Amniotic epithelial cell (primary cell): ENCODE data around the gene ARRB1.
"Not testable (repeated sequence)": the region's sequence is repeated elsewhere in the genome, so short reads cannot be mapped to it uniquely, and the experiment has no call there.

Source experiments
- DNase-seq: peaks from one replicate; pipeline ENCODE4 v3.0.0-alpha.2; 2010; ENCODE audit warnings: low read depth

The ARRB1 gene

DNA sequence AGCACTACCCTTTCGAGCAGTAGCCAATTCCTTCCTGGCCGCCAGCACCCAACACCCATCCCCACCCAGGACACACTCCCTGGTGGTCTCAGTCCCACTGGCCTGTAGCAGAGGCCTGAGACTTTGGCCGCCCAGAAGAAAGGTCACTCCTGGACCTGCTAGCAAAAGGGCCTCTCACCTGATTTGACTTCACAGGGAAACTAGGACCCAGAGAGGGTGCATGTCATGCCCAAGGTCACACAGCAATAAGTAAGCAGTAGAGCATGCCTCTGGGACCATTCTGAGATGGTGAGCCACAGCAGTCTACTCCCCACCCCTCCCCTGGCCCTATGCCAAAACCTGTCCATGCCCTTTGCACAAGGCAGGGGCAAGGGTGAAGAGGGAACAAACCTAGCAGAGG lies 7.3 kb downstream of the ARRB1 start:
- no peak for DNase-seq

DNA sequence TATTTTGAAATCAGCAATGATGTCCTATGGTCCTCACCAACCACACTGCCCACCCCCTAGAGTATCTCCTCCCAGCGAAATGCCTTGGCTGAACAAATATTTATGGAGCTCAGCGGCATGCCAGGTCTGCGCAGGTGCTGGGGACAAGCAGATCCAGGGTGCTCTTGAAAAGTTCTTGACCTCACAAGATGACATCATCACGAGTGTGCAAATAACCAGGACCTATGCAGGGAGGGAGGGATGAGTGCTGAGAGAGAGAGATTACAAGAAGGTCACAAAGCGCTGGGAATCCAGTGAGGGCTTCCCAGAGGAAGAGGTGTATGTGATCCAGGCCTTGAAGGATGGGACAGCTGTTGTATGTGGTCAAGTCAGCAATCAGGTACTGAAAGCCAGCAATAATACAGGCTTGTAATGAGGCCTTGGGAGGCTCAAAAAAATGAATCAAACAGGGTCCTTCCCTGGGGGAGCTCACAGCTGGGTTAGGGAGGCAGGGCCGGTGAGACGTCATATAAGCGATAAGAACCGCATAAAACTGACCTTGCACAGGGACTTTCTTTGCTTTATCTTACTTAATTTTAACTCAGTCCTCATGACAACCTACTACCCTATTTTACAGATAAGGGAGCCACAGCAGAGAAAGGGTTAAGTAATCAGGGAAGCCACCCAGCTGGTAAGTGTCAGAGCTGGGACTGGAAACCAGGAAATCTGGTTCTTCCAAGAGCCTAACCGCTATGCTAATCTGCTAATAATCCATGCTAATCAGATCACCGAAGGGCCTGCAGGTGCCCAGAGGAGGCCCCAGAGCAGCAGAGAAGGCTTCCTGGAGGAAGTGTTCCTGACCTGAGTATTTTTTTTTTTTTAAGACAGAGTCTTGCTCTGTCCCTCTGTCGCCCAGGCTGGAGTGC lies 8.2 kb downstream of the ARRB1 start:
- DNase-seq = peak; percentile 61

DNA sequence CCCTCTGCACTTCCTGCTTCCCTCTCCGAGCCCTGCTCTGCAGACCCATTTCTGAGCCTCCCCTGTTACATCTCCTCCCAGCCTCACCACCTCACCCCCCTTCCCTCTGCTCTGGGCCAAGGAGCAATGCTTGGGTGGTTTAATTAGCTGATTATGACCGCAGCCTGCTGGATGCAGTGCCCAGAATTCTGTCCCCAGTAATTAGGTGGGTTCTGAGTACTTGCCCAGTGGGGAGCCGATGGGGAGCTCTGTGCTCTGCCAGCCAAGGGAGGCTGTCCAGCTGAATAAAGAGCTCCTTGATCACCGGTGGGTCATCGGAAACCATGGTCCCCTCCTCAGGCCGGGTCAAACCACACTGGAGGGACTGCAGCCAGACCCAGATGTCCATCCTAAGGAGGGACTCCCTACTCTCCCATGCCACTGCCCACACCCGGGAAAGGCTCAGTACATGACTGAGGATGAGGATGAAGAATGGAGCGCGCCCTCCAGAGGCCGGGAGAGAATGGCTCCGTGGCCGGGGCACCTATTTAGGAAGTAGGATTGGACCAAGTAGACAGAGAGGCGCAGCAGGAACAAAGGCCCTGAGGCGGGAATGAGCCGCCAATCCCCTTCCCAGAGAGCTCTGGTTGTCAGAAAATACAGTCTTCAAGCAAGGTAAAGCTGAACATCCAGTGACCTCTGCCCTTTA lies 9.1 kb downstream of the ARRB1 start:
- DNase-seq = no peak

DNA sequence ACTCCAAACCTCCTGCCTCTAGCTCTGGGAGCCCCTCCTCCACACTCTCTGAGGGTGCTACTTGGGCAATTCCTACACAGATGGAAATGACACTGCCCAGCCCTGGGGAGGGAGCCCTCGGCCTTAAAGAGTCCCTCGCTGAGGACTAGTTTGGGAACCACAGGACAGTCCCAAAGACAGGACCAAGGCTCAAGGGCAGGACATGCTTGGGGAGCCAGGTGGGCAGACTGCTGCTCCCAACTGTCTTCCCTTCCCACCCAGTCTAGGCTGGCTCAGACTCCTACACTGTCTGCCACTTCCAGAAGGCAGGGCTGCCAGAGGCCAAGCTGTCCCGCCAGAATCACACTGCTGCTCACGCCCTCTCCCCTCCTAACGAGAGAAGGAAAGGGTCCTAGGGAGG lies 9.8 kb downstream of the ARRB1 start:
- no peak for DNase-seq

GRCh38 chr11:75339685-75340409 lies 11.6 kb downstream of the ARRB1 start:
- no peak for DNase-seq

DNA sequence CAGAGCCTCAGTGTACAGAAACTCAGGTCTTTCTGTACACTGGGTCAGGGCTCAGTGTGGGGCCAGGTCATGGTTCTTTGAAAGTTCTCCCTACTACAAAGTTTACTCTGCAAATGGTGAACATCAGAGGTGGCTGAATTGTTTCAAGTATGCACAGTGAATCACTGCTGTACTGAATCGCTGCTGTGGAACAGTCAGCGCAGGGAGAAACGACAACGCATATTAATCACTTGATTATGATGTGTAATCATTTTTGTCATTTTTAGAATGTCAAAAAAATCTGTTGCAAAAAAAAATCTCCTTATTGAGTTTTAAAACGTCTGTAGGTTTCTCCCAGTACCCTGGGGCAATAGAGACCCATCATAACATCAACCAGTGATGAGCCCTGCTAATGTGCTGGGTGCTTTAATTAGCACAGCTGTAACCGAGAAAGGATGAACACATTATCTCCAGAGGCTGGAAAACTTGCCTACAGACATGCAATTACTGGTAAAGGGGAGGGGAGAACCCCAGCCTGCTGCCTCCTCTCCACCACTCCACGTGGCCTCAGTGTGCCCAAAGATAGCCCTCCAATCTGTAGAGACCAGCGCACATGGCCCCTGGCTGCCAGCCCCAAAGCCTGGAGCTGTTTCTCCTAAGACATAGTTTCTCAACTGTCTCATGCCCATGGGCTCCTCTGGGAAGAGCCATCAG lies 12.8 kb downstream of the ARRB1 start:
- peak; percentile 66 for DNase-seq

DNA sequence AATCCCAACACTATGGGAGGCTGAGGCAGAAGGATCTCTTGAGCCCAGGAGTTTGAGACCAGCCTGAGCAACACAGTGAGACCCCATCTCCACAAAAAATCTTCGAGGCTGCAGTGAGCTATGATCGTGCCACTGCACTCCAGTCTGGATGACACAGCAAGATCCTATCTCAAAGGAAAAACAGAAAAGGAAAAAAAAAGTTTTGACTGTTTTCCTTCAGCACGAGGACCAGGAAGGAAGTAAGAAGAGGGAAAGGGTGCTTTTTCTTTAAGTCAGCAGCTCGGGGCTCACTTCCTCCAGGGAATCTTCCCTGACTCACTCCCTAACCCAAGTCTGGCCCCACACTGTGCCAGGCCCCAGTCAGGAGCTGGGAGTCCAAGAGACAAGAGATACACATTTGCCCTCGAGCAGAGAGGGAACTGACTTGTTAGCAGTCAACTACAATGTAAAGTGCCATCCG lies 14.2 kb downstream of the ARRB1 start:
- DNase-seq = peak; percentile 72

- no peak for DNase-seq
These were observed 16.5 kb downstream of the ARRB1 start for GRCh38 chr11:75334976-75335375.

DNA sequence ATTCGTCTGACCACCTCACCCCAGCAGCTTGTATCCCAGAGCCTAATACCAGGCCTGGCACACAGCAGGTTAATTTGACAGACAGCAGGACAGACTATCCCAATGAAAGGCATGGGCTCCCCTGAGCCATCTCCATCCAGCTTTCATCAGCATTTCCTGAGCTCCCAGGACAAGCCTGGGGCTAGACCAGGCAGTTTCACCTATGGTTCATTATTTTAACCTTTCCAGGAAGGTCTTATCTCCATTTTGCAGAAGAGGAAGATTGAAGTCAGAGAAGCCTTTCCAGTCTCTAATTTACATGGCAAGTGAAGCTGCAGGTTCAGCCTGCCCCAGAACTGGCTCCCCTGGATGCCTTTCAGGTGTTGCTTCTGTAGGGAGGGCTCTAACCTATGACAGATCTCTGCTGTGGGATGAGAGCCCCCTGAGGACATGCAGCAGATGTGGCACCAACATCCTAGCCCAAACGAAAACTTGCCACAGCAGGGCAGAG lies 17.0 kb downstream of the ARRB1 start:
- no peak for DNase-seq

GRCh38 chr11:75333807-75334140 lies 17.7 kb downstream of the ARRB1 start:
- no peak for DNase-seq

DNA sequence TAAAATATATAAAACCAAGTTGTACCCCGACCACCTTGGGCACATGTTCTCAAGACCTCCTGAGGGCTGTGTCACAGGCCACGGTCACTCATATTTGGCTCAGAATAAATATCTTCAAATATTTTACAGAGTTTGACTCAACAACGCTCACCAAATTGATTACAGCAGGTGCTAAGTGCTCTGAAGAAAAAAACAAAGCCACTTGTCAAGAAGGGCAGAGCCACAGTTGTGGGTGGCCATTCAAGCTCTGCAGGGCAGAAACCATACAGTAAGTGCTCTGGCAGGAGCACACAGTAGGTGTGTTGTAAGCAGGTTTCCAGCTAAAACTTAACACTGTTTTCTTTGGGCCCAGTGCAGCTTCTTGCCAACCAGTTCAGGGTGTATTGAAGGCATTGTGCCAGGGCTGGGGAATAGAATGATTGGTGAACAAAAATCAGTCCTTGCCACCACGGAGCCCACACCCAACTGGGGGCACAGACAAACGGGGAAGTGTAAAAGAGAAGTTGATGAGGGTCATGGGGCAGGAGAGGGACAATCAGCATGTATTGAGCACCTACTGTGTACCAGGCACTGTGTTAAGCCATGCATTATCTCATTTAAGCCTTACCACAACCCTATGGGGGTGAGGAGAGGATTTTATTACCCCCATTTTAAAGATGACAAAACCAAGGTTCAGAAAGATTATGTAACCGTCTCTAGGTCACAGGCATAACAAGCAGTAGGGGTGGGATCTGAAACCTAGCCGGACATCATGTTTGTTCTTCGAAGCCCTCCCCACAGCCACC lies 18.2 kb downstream of the ARRB1 start:
- no peak for DNase-seq

DNA sequence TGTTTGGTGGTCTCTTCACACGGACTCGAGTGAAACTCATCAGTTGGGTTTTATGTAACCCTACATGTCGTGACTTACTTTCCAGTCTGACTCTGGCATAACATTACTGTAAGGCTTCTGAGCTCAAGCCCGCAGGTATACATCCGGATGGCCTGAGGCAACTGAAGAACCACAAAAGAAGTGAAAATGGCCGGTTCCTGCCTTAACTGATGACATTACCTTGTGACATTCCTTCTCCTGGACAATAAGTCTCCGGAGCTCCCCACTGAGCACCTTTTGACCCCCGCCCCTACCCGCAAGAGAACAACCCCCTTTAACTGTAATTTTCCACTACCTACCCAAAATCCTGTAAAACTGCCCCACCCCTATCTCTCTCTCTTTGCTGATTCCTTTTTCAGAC lies 19.7 kb downstream of the ARRB1 start:
- not testable (repeated sequence) for DNase-seq

GRCh38 chr11:75331304-75331703 lies 20.2 kb downstream of the ARRB1 start:
- not testable (repeated sequence) for DNase-seq

- DNase-seq = not testable (repeated sequence)
These were observed 20.6 kb downstream of the ARRB1 start for GRCh38 chr11:75330886-75331285.

GRCh38 chr11:75330291-75330690 lies 21.2 kb downstream of the ARRB1 start:
- DNase-seq = no peak

- DNase-seq = peak; percentile 68
These were observed 22.8 kb downstream of the ARRB1 start for GRCh38 chr11:75328426-75329277.

DNA sequence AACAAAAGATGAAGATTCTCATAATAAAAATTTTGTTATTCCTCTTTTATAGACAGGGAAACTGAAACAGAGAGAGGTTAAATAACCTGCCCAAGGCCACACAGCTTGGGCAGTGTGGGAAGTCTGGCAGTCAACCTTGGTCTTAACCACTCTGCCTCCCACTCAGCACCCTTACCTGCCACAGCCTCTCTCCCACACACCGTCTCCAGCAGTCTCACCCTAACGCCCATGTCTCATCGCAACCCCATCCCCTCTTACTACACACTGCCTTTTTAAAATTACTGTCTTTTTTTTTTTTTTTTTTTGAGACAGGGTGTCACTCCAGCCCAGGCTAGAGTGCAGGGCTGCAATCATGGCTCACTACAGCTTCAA lies 25.0 kb downstream of the ARRB1 start:
- peak; percentile 78 for DNase-seq

DNA sequence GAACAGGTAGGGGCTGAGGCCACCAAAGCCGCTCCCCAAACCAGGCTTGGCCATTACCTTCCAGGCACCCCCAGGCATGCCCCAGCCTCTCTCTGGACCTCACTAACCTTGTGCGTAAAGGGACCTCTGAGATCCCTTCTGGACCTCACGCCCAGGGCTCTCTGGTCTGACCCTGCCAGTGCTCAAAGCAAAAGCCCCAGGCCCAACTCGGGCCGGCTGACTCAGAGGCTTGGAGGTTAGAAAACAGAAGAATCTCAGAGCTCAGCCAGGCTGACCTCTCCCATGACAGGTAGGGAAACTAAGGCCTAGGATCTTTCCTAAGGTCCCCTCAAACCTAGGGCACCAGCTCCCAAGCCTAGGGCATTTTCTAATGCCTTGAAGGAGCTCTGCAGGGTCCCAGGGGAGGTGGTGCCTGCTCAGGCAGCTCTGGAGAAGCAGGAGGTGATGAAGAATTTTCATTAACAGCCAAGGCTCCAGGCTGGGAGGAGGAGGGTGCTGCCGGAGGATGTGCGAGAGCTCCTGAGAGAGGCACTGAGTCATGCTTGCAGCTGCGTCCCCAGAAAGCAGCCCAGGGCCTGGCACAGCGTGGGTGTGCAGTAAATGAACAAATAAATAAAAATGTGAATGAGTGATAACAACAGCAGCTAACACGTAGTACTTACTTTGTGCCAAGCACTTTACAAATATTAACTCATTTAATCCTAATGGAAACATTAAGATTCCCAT lies 25.6 kb downstream of the ARRB1 start:
- DNase-seq = peak; percentile 93

- DNase-seq = no peak
These were observed 26.7 kb downstream of the ARRB1 start for GRCh38 chr11:75324740-75325139.

GRCh38 chr11:75324189-75324588 lies 27.3 kb downstream of the ARRB1 start:
- DNase-seq = no peak
